Fibroblast of mammary gland (primary cell): ENCODE results near the gene MYH9.
A peak's percentile ranks its signal among the peaks of the same experiment; 100 is the strongest.
"Not testable (repeated sequence)": the region's sequence is repeated elsewhere in the genome, so short reads cannot be mapped to it uniquely, and the experiment has no call there.

ENCODE experiments used
- DNase-seq: peaks from one replicate; pipeline ENCODE4 v3.0.0-alpha.2; 2010; ENCODE audit warnings: low read depth
- H3K4me3 ChIP-seq: 2 replicates; pipeline ENCODE4 v1.5.1; 2011; ENCODE audit warnings: low read depth, mild to moderate bottlenecking, low read length, moderate library complexity; ENCODE audit not compliant: control insufficient read depth
- TF ChIP-seq, protein P1 (sequence below): conservative IDR thresholded peaks from 2 replicates; pipeline ENCODE4 v1.5.1; 2011; ENCODE audit warnings: low read depth, low read length, inconsistent platforms; ENCODE audit not compliant: control insufficient read depth, insufficient read depth

MYH9 gene

DNA sequence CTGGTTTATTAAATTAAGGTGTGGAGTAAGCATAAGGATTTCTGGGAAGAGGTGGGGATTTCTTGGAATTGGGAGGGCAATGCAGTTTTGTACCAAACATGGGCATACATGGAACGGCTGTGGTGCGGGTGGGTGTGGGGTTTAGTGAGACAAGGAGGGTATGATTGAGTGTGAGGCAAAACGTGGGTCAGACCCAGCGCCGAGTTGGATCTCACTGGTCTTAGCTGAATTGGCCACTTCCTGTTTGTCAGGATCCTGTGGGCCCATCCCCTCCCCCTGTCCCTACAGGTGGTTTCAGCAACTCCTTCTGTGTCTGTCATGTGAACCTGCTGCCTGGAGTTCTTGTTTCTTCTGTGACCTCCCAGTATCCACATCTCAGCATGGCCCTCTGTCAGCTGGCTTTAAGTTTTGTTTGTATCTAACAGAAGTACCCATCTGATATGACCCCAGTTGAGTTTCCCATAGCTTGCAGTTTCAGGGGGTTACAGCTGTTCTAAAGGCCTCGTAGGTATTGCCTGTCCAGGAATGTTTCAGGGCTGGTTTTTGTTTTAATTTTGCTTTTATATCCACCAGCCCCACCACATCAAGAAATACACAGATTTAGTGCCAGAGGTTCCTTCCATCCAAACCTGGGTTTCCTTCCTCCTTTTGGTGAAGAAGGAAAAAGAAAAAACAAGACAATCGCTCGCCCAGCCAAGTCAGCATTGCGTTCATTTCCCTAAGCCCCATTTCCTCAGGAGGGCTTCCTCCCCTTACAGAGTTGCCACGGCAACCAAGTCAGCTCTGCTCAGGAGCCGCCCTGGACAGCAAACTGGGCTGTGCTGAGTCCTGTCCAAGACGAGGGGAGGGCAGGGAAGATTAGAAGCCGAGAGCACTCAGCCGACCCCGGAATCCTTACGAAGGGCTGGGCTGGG lies 128.8 kb downstream of the MYH9 start:
- TF ChIP-seq, protein P1, sequence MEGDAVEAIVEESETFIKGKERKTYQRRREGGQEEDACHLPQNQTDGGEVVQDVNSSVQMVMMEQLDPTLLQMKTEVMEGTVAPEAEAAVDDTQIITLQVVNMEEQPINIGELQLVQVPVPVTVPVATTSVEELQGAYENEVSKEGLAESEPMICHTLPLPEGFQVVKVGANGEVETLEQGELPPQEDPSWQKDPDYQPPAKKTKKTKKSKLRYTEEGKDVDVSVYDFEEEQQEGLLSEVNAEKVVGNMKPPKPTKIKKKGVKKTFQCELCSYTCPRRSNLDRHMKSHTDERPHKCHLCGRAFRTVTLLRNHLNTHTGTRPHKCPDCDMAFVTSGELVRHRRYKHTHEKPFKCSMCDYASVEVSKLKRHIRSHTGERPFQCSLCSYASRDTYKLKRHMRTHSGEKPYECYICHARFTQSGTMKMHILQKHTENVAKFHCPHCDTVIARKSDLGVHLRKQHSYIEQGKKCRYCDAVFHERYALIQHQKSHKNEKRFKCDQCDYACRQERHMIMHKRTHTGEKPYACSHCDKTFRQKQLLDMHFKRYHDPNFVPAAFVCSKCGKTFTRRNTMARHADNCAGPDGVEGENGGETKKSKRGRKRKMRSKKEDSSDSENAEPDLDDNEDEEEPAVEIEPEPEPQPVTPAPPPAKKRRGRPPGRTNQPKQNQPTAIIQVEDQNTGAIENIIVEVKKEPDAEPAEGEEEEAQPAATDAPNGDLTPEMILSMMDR: no peak
- no peak overlapping the region for H3K4me3 ChIP-seq
- peak; percentile 49 for DNase-seq

DNA sequence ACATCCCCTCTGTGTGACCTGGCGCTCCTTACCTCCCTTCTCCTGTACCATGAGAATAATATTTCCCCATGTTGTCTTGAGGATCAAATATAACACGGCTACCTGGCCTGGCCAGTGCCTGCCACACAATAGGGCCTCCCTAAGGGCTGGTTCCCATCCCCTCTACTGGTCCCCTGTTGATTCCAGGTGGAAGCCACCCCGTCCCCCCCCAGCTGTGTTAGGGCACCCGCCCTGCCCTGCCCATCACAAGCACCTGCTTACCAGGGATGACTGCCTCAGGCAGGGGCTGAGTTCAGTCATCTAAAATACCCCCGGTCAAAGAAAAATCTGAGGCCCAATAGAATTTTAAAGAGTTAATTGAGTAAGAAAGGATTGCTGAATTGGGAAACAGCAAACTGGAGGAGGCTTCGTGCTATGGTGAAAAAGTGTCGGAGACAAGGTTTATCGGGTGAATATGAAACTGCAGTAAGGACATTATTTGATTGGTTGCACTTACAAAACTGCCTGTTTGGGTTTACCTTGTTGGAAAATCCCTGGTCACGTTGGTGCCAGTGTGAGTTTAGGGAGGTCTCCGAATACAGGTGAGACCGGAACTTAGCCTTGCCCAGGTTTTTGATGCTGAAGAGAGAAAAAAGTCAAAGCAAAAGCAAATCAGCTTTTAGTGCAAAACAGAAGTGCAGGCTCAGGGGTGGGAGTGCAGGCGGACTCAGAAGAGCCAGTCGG lies 129.7 kb downstream of the MYH9 start:
- TF ChIP-seq, protein P1: no peak
- no peak for DNase-seq
- H3K4me3 ChIP-seq: no peak overlapping the region

DNA sequence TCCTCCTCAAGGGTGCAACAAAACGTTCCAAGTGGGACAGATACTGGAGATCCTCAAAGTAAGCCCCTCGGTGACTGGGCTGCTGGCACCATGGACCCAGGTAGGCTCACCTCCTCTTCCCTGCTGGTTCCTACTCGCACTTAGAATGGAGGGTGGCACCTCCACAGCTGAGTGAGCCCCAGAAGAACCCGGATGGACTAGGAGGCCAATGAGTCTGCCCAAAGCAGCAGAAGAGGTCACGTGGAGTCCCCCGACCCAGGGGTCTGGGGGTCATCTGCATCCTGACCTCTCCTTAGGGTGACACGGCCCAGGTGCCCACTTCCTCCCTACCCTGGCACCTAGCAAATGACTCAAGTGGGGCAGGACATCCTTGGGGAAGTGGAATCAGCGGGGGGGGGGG lies 130.5 kb downstream of the MYH9 start:
- no peak overlapping the region for H3K4me3 ChIP-seq
- no peak for DNase-seq
- TF ChIP-seq, protein P1: no peak

DNA sequence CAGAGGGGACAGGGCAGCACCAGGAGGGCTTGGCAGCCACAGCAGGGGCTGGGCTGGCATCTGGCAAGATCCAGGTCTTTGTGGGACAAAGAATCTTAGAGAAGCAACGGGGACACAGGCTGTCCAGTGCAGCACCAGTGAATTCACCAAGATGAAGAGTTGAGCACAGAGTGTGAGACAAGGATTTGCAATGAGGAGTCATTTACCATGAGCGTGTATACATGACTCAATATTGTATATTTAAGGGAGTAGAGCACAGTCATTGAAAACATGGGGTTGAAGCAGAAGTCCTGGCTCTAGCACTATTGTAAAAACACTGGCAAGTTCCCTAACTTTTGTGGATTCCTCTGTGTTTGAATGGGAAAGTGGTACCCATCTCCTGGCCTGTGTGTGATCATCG lies 131.3 kb downstream of the MYH9 start:
- TF ChIP-seq, protein P1: no peak
- DNase-seq: no peak
- H3K4me3 ChIP-seq: no peak overlapping the region

DNA sequence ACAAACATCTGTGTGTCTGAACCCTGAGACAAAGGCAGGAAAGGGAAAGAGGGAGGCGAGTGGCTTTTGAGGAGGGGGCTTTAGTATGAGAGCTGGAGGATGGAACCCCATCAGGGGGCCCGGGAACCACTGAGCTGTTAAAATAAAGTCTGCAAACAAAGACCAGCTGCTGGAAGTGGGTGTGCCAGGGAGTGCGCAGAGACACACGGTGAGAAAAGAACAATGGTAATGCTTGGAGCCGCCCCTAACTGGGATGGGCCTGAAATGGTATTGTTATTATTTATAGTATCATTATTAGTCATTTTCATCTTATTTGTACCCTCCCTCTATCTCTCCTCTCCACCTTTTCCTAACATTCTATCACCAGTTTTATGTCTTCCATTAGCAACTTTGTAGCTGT lies 132.2 kb downstream of the MYH9 start:
- not testable (repeated sequence) for H3K4me3 ChIP-seq, DNase-seq

DNA sequence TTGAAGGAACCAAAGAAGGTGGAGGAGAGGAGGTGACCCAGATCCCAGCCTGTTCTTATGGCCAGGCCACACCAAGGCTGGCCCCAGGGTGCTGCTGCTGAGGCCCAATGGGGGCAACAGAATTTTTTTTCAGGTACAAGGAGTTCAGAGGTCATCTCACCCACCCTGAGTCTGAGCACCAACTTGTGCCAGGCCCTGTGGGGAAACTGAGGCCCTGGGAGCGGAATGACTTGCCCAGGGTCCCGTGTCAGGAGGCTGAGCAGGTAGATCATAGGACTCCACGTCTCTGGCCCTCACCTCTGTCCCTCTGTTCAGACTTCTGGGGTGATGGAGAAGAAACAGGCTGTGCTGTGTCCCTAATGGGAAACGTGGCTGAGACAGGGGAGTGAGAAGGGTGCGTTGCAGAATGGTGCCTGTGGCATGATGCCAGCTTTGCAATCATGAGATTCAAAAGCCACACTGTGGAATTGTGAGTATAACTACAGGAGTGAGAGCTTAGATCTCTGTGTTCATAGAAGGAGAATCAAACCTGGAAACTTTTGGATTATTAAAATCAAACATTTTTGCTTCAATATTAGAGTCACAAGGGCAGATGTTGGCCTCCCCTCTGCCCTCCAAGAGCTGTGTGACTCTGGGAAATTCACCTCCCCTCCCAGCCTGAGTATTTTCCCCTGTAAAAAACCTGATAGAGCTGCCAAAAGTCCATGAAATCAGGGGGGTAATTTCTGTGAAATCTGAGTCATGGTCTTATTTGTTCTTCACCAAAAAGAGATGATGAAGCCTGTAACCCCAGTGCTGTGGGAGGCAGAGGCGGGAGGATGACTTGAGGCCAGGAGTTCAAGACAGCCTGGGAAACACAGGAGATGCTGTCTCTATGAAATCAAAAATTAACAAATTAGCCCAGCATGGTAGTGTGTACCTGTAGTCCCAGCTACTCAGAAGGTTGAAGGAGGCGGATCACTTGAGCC lies 134.0 kb downstream of the MYH9 start:
- peak; percentile 62 for DNase-seq

More for the DNA sequence above, 134.0 kb downstream of the MYH9 start:
- TF ChIP-seq, protein P1: no peak
- H3K4me3 ChIP-seq: peak overlapping the region; percentile 29
